ENCODE measurements around the gene MED16. TPM values are rescaled to one million over a fixed set of nuclear protein-coding genes. Genes with fewer than 3 reads are reported as not detected.

Gene MED16
- total RNA-seq, 1 experiment from 2014 or later = 25.9 TPM

GRCh38 chr19:931860-932647 lies 39.1 kb upstream of the MED16 start:
- ChIA-PET CTCF (no interaction called here), POLR2A (ENCODE audit: unreplicated experiment) (no interaction called here)
- DNase-seq (no peak), ATAC-seq (no peak)
- no peak overlapping the region for H3K27ac ChIP-seq (ENCODE audit: low read length)
- no peak overlapping the region for H3K9ac ChIP-seq (ENCODE audit: low read length)
- H3K79me2 ChIP-seq (ENCODE audit: low read length) = no peaks in the 10 kb centered on the region
- no peaks in the 10 kb centered on the region for H3K36me3 ChIP-seq (ENCODE audit: low read depth, low read length)
- BruUV-seq (replicated peaks) = no TSS peak
- H3K4me3 ChIP-seq (ENCODE audit: low read length) = no peak overlapping the region
- no peaks in the 10 kb centered on the region for H4K20me1 ChIP-seq (ENCODE audit: low read length)
- TF ChIP-seq CTCF (conservative IDR thresholded peaks at IDR 0.05; ENCODE audit: low read depth, low read length) (no peak), EZH2 (IDR thresholded peaks at IDR 0.05; ENCODE audit: low read length, unreplicated experiment) (no peak), EZH2phosphoT487 (IDR thresholded peaks at IDR 0.05; ENCODE audit: borderline replicate concordance, low read length) (no peak)
- no peak overlapping the region for H3K4me2 ChIP-seq (ENCODE audit: low read length)
- H3K27me3 ChIP-seq (ENCODE audit: low read length) = no peaks in the 10 kb centered on the region
- no peak overlapping the region for H2AFZ ChIP-seq (ENCODE audit: low read length)
- peaks cover 11% of the 10 kb centered on the region; the same call in 1 of the 2 replicates for H3K4me1 ChIP-seq (ENCODE audit: insufficient read depth, low read length)
- H3K9me3 ChIP-seq (ENCODE audit: low read length) = no peaks in the 10 kb centered on the region
- intact Hi-C loops (cut with micrococcal nuclease) = no loop called here
- H3K9me2 ChIP-seq (replicated peaks; ENCODE audit: low read length) = no peaks in the 10 kb centered on the region
- no peaks in the 10 kb centered on the region for H3F3A ChIP-seq (ENCODE audit: low read length, unreplicated experiment)

GRCh38 chr19:929891-930258 lies 36.9 kb upstream of the MED16 start:
- H3K9ac ChIP-seq (ENCODE audit: low read length) = no peak overlapping the region
- no peaks in the 10 kb centered on the region for H3K27me3 ChIP-seq (ENCODE audit: low read length)
- POLR2A ChIA-PET (ENCODE audit: unreplicated experiment) = no interaction called here
- H3K27ac ChIP-seq (ENCODE audit: low read length) = no peak overlapping the region
- H3K4me2 ChIP-seq (ENCODE audit: low read length) = no peak overlapping the region
- no peak overlapping the region for H3K4me3 ChIP-seq (ENCODE audit: low read length)
- H3K36me3 ChIP-seq (ENCODE audit: low read depth, low read length) = no peaks in the 10 kb centered on the region
- TF ChIP-seq EZH2 (IDR thresholded peaks at IDR 0.05; ENCODE audit: low read length, unreplicated experiment) (no peak), EZH2phosphoT487 (IDR thresholded peaks at IDR 0.05; ENCODE audit: borderline replicate concordance, low read length) (no peak), CTCF (conservative IDR thresholded peaks at IDR 0.05; ENCODE audit: low read depth, low read length) (no peak)
- peaks cover 8% of the 10 kb centered on the region; the same call in 1 of the 2 replicates for H3K4me1 ChIP-seq (ENCODE audit: insufficient read depth, low read length)
- CTCF ChIA-PET = no interaction called here
- ATAC-seq (no peak), DNase-seq (no peak)
- H2AFZ ChIP-seq (ENCODE audit: low read length) = no peak overlapping the region
- H3K9me2 ChIP-seq (replicated peaks; ENCODE audit: low read length) = no peaks in the 10 kb centered on the region
- 0 out of 2 replicates have a peak, but pooled peaks cover 3% of the 10 kb centered on the region for H3K79me2 ChIP-seq (ENCODE audit: low read length)
- BruUV-seq (replicated peaks) = no TSS peak
- H4K20me1 ChIP-seq (ENCODE audit: low read length) = no peaks in the 10 kb centered on the region
- intact Hi-C loops (cut with micrococcal nuclease) = no loop called here
- no peaks in the 10 kb centered on the region for H3F3A ChIP-seq (ENCODE audit: low read length, unreplicated experiment)
- no peaks in the 10 kb centered on the region for H3K9me3 ChIP-seq (ENCODE audit: low read length)

DNA sequence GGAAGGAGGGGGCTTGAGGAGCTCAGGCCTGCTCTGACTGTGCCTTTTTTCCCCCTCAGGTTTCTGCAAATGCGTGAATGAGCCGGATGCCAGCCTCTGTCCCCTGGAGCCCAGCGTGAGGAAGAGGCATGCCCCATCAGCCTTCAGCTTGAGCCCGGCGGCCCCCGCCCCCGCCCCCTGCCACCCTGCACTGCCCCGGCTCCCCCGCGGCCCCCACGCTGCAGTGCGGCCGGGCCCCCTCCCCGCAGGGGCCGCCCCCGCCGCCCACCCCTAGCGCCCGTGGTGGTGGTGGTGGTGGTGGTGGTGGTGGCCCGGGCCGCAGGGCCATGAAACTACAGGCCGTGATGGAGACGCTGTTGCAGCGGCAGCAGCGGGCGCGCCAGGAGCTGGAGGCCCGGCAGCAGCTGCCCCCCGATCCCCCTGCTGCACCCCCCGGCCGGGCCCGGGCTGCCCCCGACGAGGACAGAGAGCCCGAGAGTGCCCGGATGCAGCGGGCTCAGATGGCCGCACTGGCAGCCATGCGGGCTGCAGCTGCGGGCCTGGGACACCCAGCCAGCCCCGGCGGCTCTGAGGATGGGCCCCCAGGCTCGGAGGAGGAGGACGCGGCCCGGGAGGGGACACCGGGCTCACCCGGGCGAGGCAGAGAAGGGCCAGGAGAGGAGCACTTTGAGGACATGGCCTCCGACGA lies 36.4 kb upstream of the MED16 start:
- ATAC-seq (no peak), DNase-seq (no peak)
- no peaks in the 10 kb centered on the region for H3K9me3 ChIP-seq (ENCODE audit: low read length)
- TF ChIP-seq EZH2 (IDR thresholded peaks at IDR 0.05; ENCODE audit: low read length, unreplicated experiment) (no peak), CTCF (conservative IDR thresholded peaks at IDR 0.05; ENCODE audit: low read depth, low read length) (no peak), EZH2phosphoT487 (IDR thresholded peaks at IDR 0.05; ENCODE audit: borderline replicate concordance, low read length) (no peak)
- H3K9me2 ChIP-seq (replicated peaks; ENCODE audit: low read length) = no peaks in the 10 kb centered on the region
- H3K36me3 ChIP-seq (ENCODE audit: low read depth, low read length) = no peaks in the 10 kb centered on the region
- 0 out of 2 replicates have a peak, but pooled peaks cover 3% of the 10 kb centered on the region for H3K79me2 ChIP-seq (ENCODE audit: low read length)
- H3K9ac ChIP-seq (ENCODE audit: low read length) = no peak overlapping the region
- peaks cover 3% of the 10 kb centered on the region; the same call in 1 of the 2 replicates for H3K4me1 ChIP-seq (ENCODE audit: insufficient read depth, low read length)
- H3K4me2 ChIP-seq (ENCODE audit: low read length) = no peak overlapping the region
- no TSS peak for BruUV-seq (replicated peaks)
- no peak overlapping the region for H3K4me3 ChIP-seq (ENCODE audit: low read length)
- no peaks in the 10 kb centered on the region for H3F3A ChIP-seq (ENCODE audit: low read length, unreplicated experiment)
- H2AFZ ChIP-seq (ENCODE audit: low read length) = no peak overlapping the region
- CTCF ChIA-PET = no interaction called here
- H3K27ac ChIP-seq (ENCODE audit: low read length) = no peak overlapping the region
- POLR2A ChIA-PET (ENCODE audit: unreplicated experiment) = no interaction called here
- intact Hi-C loops (cut with micrococcal nuclease) = no loop called here
- H3K27me3 ChIP-seq (ENCODE audit: low read length) = no peaks in the 10 kb centered on the region
- no peaks in the 10 kb centered on the region for H4K20me1 ChIP-seq (ENCODE audit: low read length)
